Stimulated activated CD4-positive, alpha-beta T cell treated with anti-CD3 and anti-CD28 coated beads, Interleukin-15, amount 100 ng/mL, for 48 hours (primary cell): ENCODE measurements around the gene ANKMY1.
A peak's percentile ranks its signal among the peaks of the same experiment; 100 is the strongest.
"Not testable (repeated sequence)": the region's sequence is repeated elsewhere in the genome, so short reads cannot be mapped to it uniquely, and the experiment has no call there.

ENCODE experiments used
- DNase-seq, 2 donors: peaks; one replicate each; pipeline ENCODE4 v3.0.0-alpha.2; 2020; ENCODE audit warnings: low read depth in 2 of 2

The ANKMY1 gene

GRCh38 chr2:240568678-240569522 lies 11.1 kb upstream of the ANKMY1 start:
- DNase-seq: no peak

- DNase-seq: no peak
These were observed 10.3 kb upstream of the ANKMY1 start, which contains the start of gene RNPEPL1 for GRCh38 chr2:240567872-240568677. Gene RNPEPL1, plus strand, starts transcription at chr2:240568484. Its CDS starts 103 bp downstream, at chr2:240568587.

GRCh38 chr2:240567137-240567871 lies 9.5 kb upstream of the ANKMY1 start:
- DNase-seq: no peak

GRCh38 chr2:240566203-240567136 lies 8.7 kb upstream of the ANKMY1 start:
- peak; percentile 90 to 94 for DNase-seq

GRCh38 chr2:240565333-240566202 lies 7.8 kb upstream of the ANKMY1 start:
- peak; percentile 84 to 86 for DNase-seq

GRCh38 chr2:240564561-240565332 lies 7.0 kb upstream of the ANKMY1 start:
- DNase-seq: peak in 1 of 2 donors; percentile 25

- DNase-seq: no peak
These were observed 6.3 kb upstream of the ANKMY1 start for GRCh38 chr2:240563951-240564560.

- DNase-seq: not testable (repeated sequence)
These were observed 5.4 kb upstream of the ANKMY1 start for GRCh38 chr2:240563231-240563630.

- DNase-seq: no peak
These were observed 3.7 kb upstream of the ANKMY1 start for GRCh38 chr2:240561325-240561971.

- DNase-seq: peak; percentile 99
These were observed 2.9 kb upstream of the ANKMY1 start for GRCh38 chr2:240560480-240561324.

GRCh38 chr2:240560084-240560479 lies 2.3 kb upstream of the ANKMY1 start, which contains the start of gene DUSP28:
Gene DUSP28, plus strand, starts transcription at chr2:240560357. Its CDS starts 328 bp downstream, at chr2:240560685.
- DNase-seq: peak; percentile 80 to 84

GRCh38 chr2:240559286-240559685 lies 1.5 kb upstream of the ANKMY1 start:
- DNase-seq: no peak

- DNase-seq: no peak
These were observed 511 bp upstream of the ANKMY1 start for GRCh38 chr2:240558236-240558761.

GRCh38 chr2:240557101-240557751 lies 562 bp downstream of the ANKMY1 start:
- DNase-seq: no peak

GRCh38 chr2:240556553-240557100 lies 1.2 kb downstream of the ANKMY1 start:
- peak in 1 of 2 donors; percentile 55 for DNase-seq
